B cell (primary cell): Measurements from ENCODE around the gene IL1RL2. TPM values are rescaled to one million over a fixed set of nuclear protein-coding genes. Genes with fewer than 3 reads are reported as not detected.

Source experiments
- ATAC-seq: fragments of 200-7000 bp; cut with Tn5 transposase; one replicate; pipeline ENCODE4 v1.10.0; 2021; ENCODE audit warnings: low read depth, mild to moderate bottlenecking, moderate number of reproducible peaks, moderate library complexity
- CTCF ChIA-PET: fragments of 350-600 bp; sonication (Branson Sonifier 250); formaldehyde crosslinking; loops from one replicate; lab custom pipeline; 2021; ENCODE audit warnings: antibody characterized with exemption, inconsistent platforms; lab: Charles Lee
- POLR2A ChIA-PET: fragments of 350-600 bp; sonication (Branson Sonifier 250); formaldehyde crosslinking; loops from one replicate; lab custom pipeline; 2021; ENCODE audit warnings: antibody characterized with exemption; lab: Charles Lee
- DNase-seq: peaks from one replicate; pipeline ENCODE4 v3.0.0; 2013
- H2AFZ ChIP-seq: 2 replicates; pipeline ENCODE4 v1.6.1; 2012; ENCODE audit warnings: mild to moderate bottlenecking, low read depth, low read length; ENCODE audit not compliant: insufficient read depth, poor library complexity, severe bottlenecking
- H3K27ac ChIP-seq, 2 donors: 1 replicate in 1 of 2; 2 replicates in 1 of 2; pipeline ENCODE4 v1.5.1; 2012 to 2013; ENCODE audit warnings: low read length in 2 of 2, mild to moderate bottlenecking in 2 of 2, moderate library complexity in 1 of 2
- H3K27me3 ChIP-seq, 4 experiments: fragments of 200-600 bp in 1 of 4; sonication (generic) in 1 of 4; replicated peaks in 1 of 4; 1 replicate in 2 of 4; 2 replicates in 2 of 4; pipeline versions ENCODE4 v1.6.1 to v1.7.0; 2013 to 2016; ENCODE audit warnings: low read length in 3 of 4, mild to moderate bottlenecking in 2 of 4, mixed read lengths in 1 of 4, moderate library complexity in 1 of 4; ENCODE audit not compliant: insufficient read depth in 4 of 4, control insufficient read depth in 3 of 4; ENCODE audit errors: control extremely low read depth in 1 of 4
- H3K36me3 ChIP-seq, 2 experiments: replicated peaks in 1 of 2; 1 replicate in 1 of 2; 2 replicates in 1 of 2; pipeline versions ENCODE4 v1.6.1 to v1.7.1; 2013; ENCODE audit warnings: low read length in 1 of 2; ENCODE audit not compliant: insufficient read depth in 2 of 2, control insufficient read depth in 1 of 2; ENCODE audit errors: control extremely low read depth in 1 of 2, extremely low read depth in 1 of 2
- H3K4me1 ChIP-seq, 2 donors: fragments of 200-600 bp in 1 of 2; sonication (generic) in 1 of 2; 1 replicate in 1 of 2; 2 replicates in 1 of 2; pipeline versions ENCODE4 v1.5.1 to v1.6.1; 2013 to 2017; ENCODE audit warnings: low read length in 2 of 2; ENCODE audit not compliant: control insufficient read depth in 2 of 2, insufficient read depth in 2 of 2
- H3K4me2 ChIP-seq: replicated peaks from 2 replicates; pipeline ENCODE3; 2012; ENCODE audit warnings: mild to moderate bottlenecking, low read depth, low read length; ENCODE audit not compliant: poor library complexity, severe bottlenecking
- H3K4me3 ChIP-seq, 5 experiments: fragments of 200-600 bp in 1 of 5; sonication (generic) in 1 of 5; 1 replicate in 3 of 5; 2 replicates in 2 of 5; pipeline versions ENCODE4 v1.5.1 to v1.7.0; 2011 to 2016; ENCODE audit warnings: low read length in 4 of 5, mild to moderate bottlenecking in 4 of 5, low read depth in 2 of 5, control low read depth in 1 of 5, moderate library complexity in 1 of 5; ENCODE audit not compliant: insufficient read depth in 1 of 5; ENCODE audit errors: control extremely low read depth in 1 of 5, extremely low read depth in 1 of 5
- H3K79me2 ChIP-seq: fragments of 200-600 bp; sonication (generic); one replicate; pipeline ENCODE4 v1.6.0; 2016; ENCODE audit warnings: low read length; ENCODE audit not compliant: control insufficient read depth, insufficient read depth
- H3K9ac ChIP-seq: fragments of 200-600 bp; sonication (generic); 2 replicates; pipeline ENCODE4 v1.6.1; 2017; ENCODE audit warnings: mild to moderate bottlenecking, low read length, moderate library complexity
- H3K9me3 ChIP-seq, 3 donors: one replicate each; pipeline versions ENCODE4 v1.6.1 to v1.7.1; 2013; ENCODE audit warnings: low read length in 2 of 3; ENCODE audit not compliant: control insufficient read depth in 2 of 3, insufficient read depth in 1 of 3; ENCODE audit errors: control extremely low read depth in 1 of 3
- H4K20me1 ChIP-seq: 2 replicates; pipeline ENCODE4 v1.6.0; 2012; ENCODE audit warnings: mild to moderate bottlenecking, low read length; ENCODE audit not compliant: insufficient read depth, control insufficient read depth, poor library complexity, severe bottlenecking
- H3K27ac Mint-ChIP-seq: one replicate; pipeline ENCODE4 v1.8.0; 2021; ENCODE audit warnings: mixed read lengths
- H3K27me3 Mint-ChIP-seq: one replicate; pipeline ENCODE4 v1.8.0; 2021; ENCODE audit warnings: mixed read lengths
- H3K4me1 Mint-ChIP-seq: one replicate; pipeline ENCODE4 v1.8.0; 2021; ENCODE audit warnings: mixed read lengths
- H3K4me3 Mint-ChIP-seq: one replicate; pipeline ENCODE4 v1.8.0; 2021; ENCODE audit warnings: mixed read lengths
- H3K9me3 Mint-ChIP-seq: one replicate; pipeline ENCODE4 v1.8.0; 2022; ENCODE audit warnings: mixed read lengths; ENCODE audit not compliant: insufficient read depth
- CTCF ChIP-seq: fragments of 200-600 bp; IDR thresholded peaks from one replicate; pipeline ENCODE4 v1.8.0; 2022; ENCODE audit warnings: antibody characterized with exemption, mild to moderate bottlenecking
- EZH2 ChIP-seq: IDR thresholded peaks from 2 replicates; pipeline ENCODE4 v1.6.1; 2012; ENCODE audit warnings: borderline replicate concordance, low read depth, mild to moderate bottlenecking, moderate library complexity, low read length; ENCODE audit not compliant: insufficient read depth, poor library complexity, severe bottlenecking
- WGBS: methylation state at CpG from one replicate; pipeline ENCODE4 v1.1.5; 2013; ENCODE audit warnings: missing lambda C conversion rate; ENCODE audit not compliant: insufficient coverage; 5-methylcytosine and 5-hydroxymethylcytosine counted together
- intact Hi-C: fragments of 100-400 bp; cut with micrococcal nuclease; formaldehyde crosslinking; loops from one replicate; pipeline ENCODE4 v1.10.0; 2022
- polyA plus RNA-seq: library from polyadenylated mRNA; depleted of rRNA; stranded (reverse); fragments of >200 nt; gene quantifications from 2 replicates; pipeline ENCODE4 v1.2.3, GENCODE V29; 2012
- total RNA-seq, 2 donors: library from RNA; stranded (reverse); fragments of 120-200 nt in 1 of 2; gene quantifications; 1 replicate in 1 of 2; 2 replicates in 1 of 2; pipeline versions ENCODE4 v1.2.3 to v1.2.4, GENCODE V29; 2013 to 2022

IL1RL2 gene
- total and polyA plus RNA-seq, 2 donors (not counting 1 experiment from before 2014, with no cell fraction given): not detected

- Mint-ChIP-seq H3K4me1 (peaks cover 7% of the 10 kb centered on the region), H3K27me3 (peaks cover 19% of the 10 kb centered on the region), H3K4me3 (no peak overlapping the region), H3K27ac (no peak overlapping the region), H3K9me3 (no peaks in the 10 kb centered on the region)
- WGBS: 64% methylated on average over 4 of the region's 6 CpGs
- no peak overlapping the region for H2AFZ ChIP-seq
- no peaks in the 10 kb centered on the region for H3K79me2 ChIP-seq
- H3K9ac ChIP-seq: no peak overlapping the region
- H3K4me1 ChIP-seq: peaks cover 0 to 5% of the 10 kb centered on the region in 2 donors
- no peak for TF ChIP-seq EZH2
- no peak for TF ChIP-seq CTCF
- no peaks in the 10 kb centered on the region for H3K9me3 ChIP-seq
- CTCF ChIA-PET: no interaction called here
- no peak for DNase-seq
- no peaks in the 10 kb centered on the region for H3K36me3 ChIP-seq
- H3K4me3 ChIP-seq: no peak overlapping the region
- no peaks in the 10 kb centered on the region for H4K20me1 ChIP-seq
- H3K27ac ChIP-seq: no peak overlapping the region
- H3K4me2 ChIP-seq: no peak overlapping the region
- intact Hi-C loops: no loop called here
- no peak for ATAC-seq
- POLR2A ChIA-PET: no interaction called here
- H3K27me3 ChIP-seq: peaks cover 0 to 2% (median 0%) of the 10 kb centered on the region in 4 experiments
Measured at GRCh38 chr2:102229141-102229769, 42.4 kb downstream of the IL1RL2 start.

- Histone ChIP-seq H2AFZ (no peak overlapping the region), H3K79me2 (no peaks in the 10 kb centered on the region), H3K36me3 (no peaks in the 10 kb centered on the region), H3K4me3 (no peak overlapping the region), H3K9ac (no peak overlapping the region), H3K4me2 (no peak overlapping the region), H3K9me3 (no peaks in the 10 kb centered on the region), H4K20me1 (no peaks in the 10 kb centered on the region), H3K27ac (no peak overlapping the region), H3K27me3 (peaks cover 0 to 2% (median 0%) of the 10 kb centered on the region in 4 experiments), H3K4me1 (peaks cover 0 to 5% of the 10 kb centered on the region in 2 donors)
- Mint-ChIP-seq H3K27me3 (peaks cover 26% of the 10 kb centered on the region), H3K27ac (no peak overlapping the region), H3K9me3 (no peaks in the 10 kb centered on the region), H3K4me3 (no peak overlapping the region), H3K4me1 (peaks cover 7% of the 10 kb centered on the region)
- ATAC-seq: no peak
- ChIA-PET POLR2A (no interaction called here), CTCF (no interaction called here)
- no peak for DNase-seq
- 100% methylated on average over 6 of the region's 9 CpGs for whole genome bisulfite sequencing
- intact Hi-C loops: no loop called here
- TF ChIP-seq CTCF (no peak), EZH2 (no peak)
Measured at GRCh38 chr2:102230410-102230909, 43.6 kb downstream of the IL1RL2 start.
